Endothelial cell (in vitro differentiated cells): ENCODE results near the gene GALNT14. TPM values are rescaled to one million over a fixed set of nuclear protein-coding genes. Genes with fewer than 3 reads are reported as not detected.

Experiments used
- DNase-seq: peaks from one replicate; pipeline ENCODE4 v3.0.0; 2021; ENCODE audit warnings: low spot score
- H3K27ac Mint-ChIP-seq: one replicate; pipeline ENCODE4 v1.8.0; 2021; ENCODE audit warnings: mixed read lengths, inconsistent platforms; ENCODE audit not compliant: unreplicated experiment
- H3K27me3 Mint-ChIP-seq: one replicate; pipeline ENCODE4 v1.8.0; 2021; ENCODE audit warnings: mild to moderate bottlenecking, moderate library complexity, mixed read lengths, inconsistent platforms; ENCODE audit not compliant: unreplicated experiment
- H3K36me3 Mint-ChIP-seq: one replicate; pipeline ENCODE4 v1.8.0; 2021; ENCODE audit warnings: mild to moderate bottlenecking, low read depth, mixed read lengths, inconsistent platforms; ENCODE audit not compliant: unreplicated experiment
- H3K4me1 Mint-ChIP-seq: one replicate; pipeline ENCODE4 v1.8.0; 2021; ENCODE audit warnings: mild to moderate bottlenecking, mixed read lengths, inconsistent platforms; ENCODE audit not compliant: unreplicated experiment
- H3K4me3 Mint-ChIP-seq: one replicate; pipeline ENCODE4 v1.8.0; 2021; ENCODE audit warnings: mild to moderate bottlenecking, mixed read lengths, inconsistent platforms; ENCODE audit not compliant: unreplicated experiment
- H3K9me3 Mint-ChIP-seq: one replicate; pipeline ENCODE4 v1.8.0; 2021; ENCODE audit warnings: mixed read lengths, inconsistent platforms; ENCODE audit not compliant: unreplicated experiment
- total RNA-seq: library from RNA; stranded (reverse); fragmentation: NEBNext Ultra II Directional; extraction: Animal tissue kit (Norgen Biotek cat#: 25700); gene quantifications from one replicate; pipeline ENCODE4 v1.2.1, GENCODE V29; 2021; ENCODE audit not compliant: unreplicated experiment
- TF ChIP-seq, protein P1 (sequence below): fragments of 200-600 bp; sonication (generic); IDR thresholded peaks from one replicate; pipeline ENCODE4 v1.5.0; 2021; ENCODE audit warnings: antibody characterized with exemption; ENCODE audit not compliant: unreplicated experiment

GALNT14 gene
- total RNA-seq, 1 donor from 2014 or later, result 16.8 TPM

DNA sequence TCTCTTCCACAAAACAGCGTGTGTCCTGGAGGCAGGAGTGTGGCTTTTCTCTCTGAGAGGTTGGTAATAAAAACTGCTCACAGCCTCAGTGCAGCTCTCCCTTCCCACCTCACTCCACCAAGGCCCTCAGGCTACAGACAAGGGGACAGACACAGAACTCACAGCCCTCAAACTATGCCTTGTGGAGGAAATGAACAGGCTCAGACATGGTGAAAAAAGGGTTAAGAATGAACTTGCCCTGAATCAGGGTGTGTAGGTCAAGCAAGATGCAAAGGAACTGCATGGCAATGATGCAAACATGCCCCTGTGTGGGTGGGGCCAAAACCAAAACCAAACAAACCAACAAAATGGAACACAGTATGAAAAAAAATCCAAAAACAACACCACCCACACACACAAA, 125.8 kb downstream of the GALNT14 start:
- no peak for DNase-seq
- Mint-ChIP-seq H3K4me1 (no peaks in the 10 kb centered on the region), H3K36me3 (no peaks in the 10 kb centered on the region), H3K4me3 (no peak overlapping the region), H3K27ac (no peak overlapping the region), H3K27me3 (peaks cover 6% of the 10 kb centered on the region), H3K9me3 (no peaks in the 10 kb centered on the region)
- TF ChIP-seq, protein P1, sequence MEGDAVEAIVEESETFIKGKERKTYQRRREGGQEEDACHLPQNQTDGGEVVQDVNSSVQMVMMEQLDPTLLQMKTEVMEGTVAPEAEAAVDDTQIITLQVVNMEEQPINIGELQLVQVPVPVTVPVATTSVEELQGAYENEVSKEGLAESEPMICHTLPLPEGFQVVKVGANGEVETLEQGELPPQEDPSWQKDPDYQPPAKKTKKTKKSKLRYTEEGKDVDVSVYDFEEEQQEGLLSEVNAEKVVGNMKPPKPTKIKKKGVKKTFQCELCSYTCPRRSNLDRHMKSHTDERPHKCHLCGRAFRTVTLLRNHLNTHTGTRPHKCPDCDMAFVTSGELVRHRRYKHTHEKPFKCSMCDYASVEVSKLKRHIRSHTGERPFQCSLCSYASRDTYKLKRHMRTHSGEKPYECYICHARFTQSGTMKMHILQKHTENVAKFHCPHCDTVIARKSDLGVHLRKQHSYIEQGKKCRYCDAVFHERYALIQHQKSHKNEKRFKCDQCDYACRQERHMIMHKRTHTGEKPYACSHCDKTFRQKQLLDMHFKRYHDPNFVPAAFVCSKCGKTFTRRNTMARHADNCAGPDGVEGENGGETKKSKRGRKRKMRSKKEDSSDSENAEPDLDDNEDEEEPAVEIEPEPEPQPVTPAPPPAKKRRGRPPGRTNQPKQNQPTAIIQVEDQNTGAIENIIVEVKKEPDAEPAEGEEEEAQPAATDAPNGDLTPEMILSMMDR, result no peak

DNA sequence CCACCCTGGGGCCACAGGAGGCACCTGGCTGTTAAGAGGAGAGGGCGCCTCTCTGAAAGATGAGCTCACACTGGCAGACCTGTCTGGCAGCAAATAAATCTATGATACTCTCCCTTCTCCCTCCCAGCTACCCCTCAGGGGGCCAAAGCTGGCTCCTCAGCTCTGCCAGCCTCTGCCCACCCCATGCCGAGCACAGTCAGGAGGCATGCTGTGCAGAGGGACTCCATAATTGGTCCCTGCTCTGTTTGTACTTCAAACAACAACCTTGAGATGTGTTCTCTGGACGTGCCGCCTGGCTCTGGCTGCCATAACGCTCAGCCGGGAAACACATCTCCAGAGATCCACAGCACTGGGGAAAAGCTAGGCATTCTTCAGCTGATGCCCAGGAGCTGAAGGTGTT, 126.7 kb downstream of the GALNT14 start:
- H3K36me3 Mint-ChIP-seq, result no peaks in the 10 kb centered on the region
- H3K4me3 Mint-ChIP-seq, result no peak overlapping the region
- no peaks in the 10 kb centered on the region for H3K4me1 Mint-ChIP-seq
- H3K9me3 Mint-ChIP-seq, result no peaks in the 10 kb centered on the region
- no peak overlapping the region for H3K27ac Mint-ChIP-seq
- no peak for DNase-seq
- H3K27me3 Mint-ChIP-seq, result peaks cover 6% of the 10 kb centered on the region
- TF ChIP-seq, protein P1, result no peak

DNA sequence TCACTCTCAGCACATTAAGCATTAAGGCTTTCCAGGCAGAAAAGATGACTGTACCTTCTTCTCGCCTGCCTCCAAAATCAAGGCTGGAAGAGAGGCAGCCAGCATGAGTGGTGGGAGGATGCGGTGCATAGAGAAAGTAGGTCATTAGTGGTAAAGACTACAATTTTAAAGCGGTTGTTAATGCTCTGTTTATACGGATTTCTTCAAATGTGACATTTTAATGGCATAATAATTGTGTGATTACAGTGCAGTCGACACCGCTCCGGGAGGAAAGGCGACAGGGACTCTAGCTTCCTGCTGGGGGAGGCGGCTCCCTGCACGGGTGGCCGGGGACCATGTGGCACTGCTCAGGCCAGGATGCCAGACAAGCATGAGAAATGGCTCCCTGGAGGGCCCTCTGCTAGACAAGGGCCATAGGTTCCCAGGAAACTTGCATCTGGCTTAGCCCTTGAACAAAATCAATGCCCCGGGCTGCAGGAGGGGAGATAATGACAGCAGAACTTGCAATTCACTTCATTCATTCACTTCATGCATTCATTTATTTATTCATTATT, 129.6 kb downstream of the GALNT14 start:
- no peaks in the 10 kb centered on the region for H3K36me3 Mint-ChIP-seq
- peaks cover 6% of the 10 kb centered on the region for H3K27me3 Mint-ChIP-seq
- TF ChIP-seq, protein P1, result no peak
- H3K4me3 Mint-ChIP-seq, result no peak overlapping the region
- H3K9me3 Mint-ChIP-seq, result no peaks in the 10 kb centered on the region
- DNase-seq, result no peak
- no peak overlapping the region for H3K27ac Mint-ChIP-seq
- peaks cover 4% of the 10 kb centered on the region for H3K4me1 Mint-ChIP-seq

DNA sequence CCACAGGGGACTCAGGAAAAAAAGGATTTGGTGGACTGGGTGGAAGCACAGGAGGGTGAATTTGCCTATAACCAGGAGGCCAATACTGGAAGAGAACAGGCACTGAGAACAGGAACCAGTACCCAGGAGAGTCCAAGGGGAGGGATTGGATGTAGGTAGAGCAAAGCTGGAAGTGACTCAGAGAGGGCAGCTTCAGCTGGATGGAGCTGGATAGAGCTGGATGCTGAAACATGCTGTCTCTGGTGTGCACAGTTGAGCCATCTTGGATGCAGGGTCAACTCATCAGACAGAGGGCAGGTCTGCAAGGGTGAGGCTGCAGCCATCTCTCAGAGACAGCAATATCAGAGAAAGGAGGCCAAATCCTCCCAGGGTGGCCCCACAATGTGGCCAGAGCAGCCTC, 134.0 kb downstream of the GALNT14 start:
- no peak overlapping the region for H3K4me3 Mint-ChIP-seq
- TF ChIP-seq, protein P1, result no peak
- DNase-seq, result no peak
- no peaks in the 10 kb centered on the region for H3K9me3 Mint-ChIP-seq
- peaks cover 4% of the 10 kb centered on the region for H3K4me1 Mint-ChIP-seq
- H3K27me3 Mint-ChIP-seq, result peaks cover 4% of the 10 kb centered on the region
- H3K36me3 Mint-ChIP-seq, result no peaks in the 10 kb centered on the region
- H3K27ac Mint-ChIP-seq, result no peak overlapping the region

DNA sequence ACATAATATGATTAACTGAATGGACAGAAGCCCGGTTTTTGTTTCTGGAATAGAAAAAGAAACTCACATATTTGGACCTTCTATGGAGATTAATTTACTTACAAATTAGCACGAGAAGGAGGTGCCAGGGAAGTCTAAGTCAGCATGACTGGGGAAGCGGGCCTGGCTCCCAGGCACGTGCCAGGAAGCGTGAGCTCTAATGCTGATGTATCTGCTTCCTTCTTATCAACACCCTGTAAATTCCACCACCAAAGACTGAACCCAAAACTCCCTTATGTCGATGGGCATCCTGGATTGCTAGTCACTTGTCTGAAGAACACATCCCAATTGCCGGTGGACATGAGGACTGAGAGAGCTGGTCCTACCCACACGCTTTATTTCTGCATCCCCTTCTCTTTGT, 134.5 kb downstream of the GALNT14 start:
- no peak for DNase-seq
- Mint-ChIP-seq H3K27ac (no peak overlapping the region), H3K27me3 (peaks cover 4% of the 10 kb centered on the region), H3K36me3 (no peaks in the 10 kb centered on the region), H3K4me3 (no peak overlapping the region), H3K9me3 (no peaks in the 10 kb centered on the region), H3K4me1 (peaks cover 4% of the 10 kb centered on the region)
- TF ChIP-seq, protein P1, result no peak
